ENCODE results near the gene GABARAPL1.
"Not testable (repeated sequence)": the region's sequence is repeated elsewhere in the genome, so short reads cannot be mapped to it uniquely, and the experiment has no call there.

Gene GABARAPL1

GRCh38 chr12:10204495-10204894, 8.2 kb upstream of the GABARAPL1 start:
- DNase-seq = not testable (repeated sequence)

- DNase-seq = no peak
Observed at GRCh38 chr12:10205220-10205807, 7.4 kb upstream of the GABARAPL1 start.

GRCh38 chr12:10207136-10207535, 5.5 kb upstream of the GABARAPL1 start:
- no peak for DNase-seq

- no peak for DNase-seq
Observed at GRCh38 chr12:10210225-10210624, 2.5 kb upstream of the GABARAPL1 start.

- no peak for DNase-seq
Observed at GRCh38 chr12:10211101-10211939, 1.4 kb upstream of the GABARAPL1 start.

- DNase-seq = peak in 1 of 2 experiments; percentile 61
Observed at GRCh38 chr12:10211940-10212738, 538 bp upstream of the GABARAPL1 start.

GRCh38 chr12:10213168-10214135, 775 bp downstream of the GABARAPL1 start:
- DNase-seq = no peak

- no peak for DNase-seq
Observed at GRCh38 chr12:10214136-10214894, 1.6 kb downstream of the GABARAPL1 start.

GRCh38 chr12:10214895-10215267, 2.2 kb downstream of the GABARAPL1 start:
- no peak for DNase-seq

- DNase-seq = no peak
Observed at GRCh38 chr12:10215436-10215835, 2.8 kb downstream of the GABARAPL1 start.

- not testable (repeated sequence) for DNase-seq
Observed at GRCh38 chr12:10215946-10216345, 3.3 kb downstream of the GABARAPL1 start.

- no peak for DNase-seq
Observed at GRCh38 chr12:10218021-10218420, 5.3 kb downstream of the GABARAPL1 start.

GRCh38 chr12:10220398-10221077, 7.9 kb downstream of the GABARAPL1 start:
- DNase-seq = no peak

GRCh38 chr12:10221846-10222245, 9.2 kb downstream of the GABARAPL1 start:
- DNase-seq = no peak

GRCh38 chr12:10223208-10223607, 10.5 kb downstream of the GABARAPL1 start:
- DNase-seq = no peak

GRCh38 chr12:10225426-10225825, 12.7 kb downstream of the GABARAPL1 start:
- DNase-seq = not testable (repeated sequence)

- no peak for DNase-seq
Observed at GRCh38 chr12:10226086-10226485, 13.4 kb downstream of the GABARAPL1 start.

- no peak for DNase-seq
Observed at GRCh38 chr12:10226731-10227130, 14.1 kb downstream of the GABARAPL1 start.

GRCh38 chr12:10227648-10228047, 15.0 kb downstream of the GABARAPL1 start:
- no peak for DNase-seq

- DNase-seq = no peak
Observed at GRCh38 chr12:10234562-10234961, 21.9 kb downstream of the GABARAPL1 start.
